GM12878 (cell line): Measurements from ENCODE around the gene OR7G3. TPM values are rescaled to one million over a fixed set of nuclear protein-coding genes. Genes with fewer than 3 reads are reported as not detected.
A peak's percentile ranks its signal among the peaks of the same experiment; 100 is the strongest.

Source experiments
- ASH2L ChIP-seq: fragments of 300-600, 200-600 bp; sonication (generic); IDR thresholded peaks from 2 replicates; pipeline ENCODE4 v1.6.1; 2017; ENCODE audit warnings: low read depth, mild to moderate bottlenecking, borderline replicate concordance
- BACH1 ChIP-seq: fragments of 450-650 bp; IDR thresholded peaks from 2 replicates; pipeline ENCODE4 v1.6.1; 2017; ENCODE audit warnings: mild to moderate bottlenecking, borderline replicate concordance
- BRCA1 ChIP-seq: IDR thresholded peaks from 2 replicates; pipeline ENCODE4 v1.6.1; 2011; ENCODE audit warnings: low read depth, low read length, improper control_type of control experiment
- CHD4 ChIP-seq: fragments of 200-600 bp; sonication (generic); IDR thresholded peaks from 2 replicates; pipeline ENCODE4 v1.6.1; 2016; ENCODE audit warnings: mild to moderate bottlenecking
- FOS ChIP-seq: IDR thresholded peaks from 3 replicates; pipeline ENCODE4 v1.6.1; 2011; ENCODE audit warnings: borderline replicate concordance; ENCODE audit not compliant: insufficient read length; ENCODE audit errors: extremely low read depth
- HDGF ChIP-seq: fragments of 450-650 bp; IDR thresholded peaks from 2 replicates; pipeline ENCODE4 v1.6.1; 2016; ENCODE audit warnings: antibody characterized with exemption
- LARP7 ChIP-seq: fragments of 450-650 bp; IDR thresholded peaks from 2 replicates; pipeline ENCODE4 v1.6.1; 2017; ENCODE audit warnings: mild to moderate bottlenecking
- NFXL1 ChIP-seq: fragments of 450-650 bp; IDR thresholded peaks from 2 replicates; pipeline ENCODE4 v1.6.1; 2017; ENCODE audit warnings: antibody characterized with exemption, mild to moderate bottlenecking, borderline replicate concordance
- NFYB ChIP-seq: IDR thresholded peaks from 2 replicates; pipeline ENCODE4 v1.6.1; 2011; ENCODE audit warnings: low read depth, mild to moderate bottlenecking, low read length, improper control_type of control experiment, moderate library complexity; ENCODE audit not compliant: insufficient read depth
- PML ChIP-seq: IDR thresholded peaks from 2 replicates; pipeline ENCODE4 v1.6.1; 2012; ENCODE audit warnings: low read length, inconsistent platforms
- POU2F2 ChIP-seq: IDR thresholded peaks from 3 replicates; pipeline ENCODE4 v1.6.1; 2011; ENCODE audit warnings: low read depth, mild to moderate bottlenecking, low read length, borderline replicate concordance
- SIN3A ChIP-seq: IDR thresholded peaks from 2 replicates; pipeline ENCODE4 v1.6.1; 2012; ENCODE audit warnings: low read depth, low read length, improper control_type of control experiment
- SMARCA5 ChIP-seq: fragments of 450-650 bp; IDR thresholded peaks from 2 replicates; pipeline ENCODE4 v1.6.1; 2017; ENCODE audit warnings: mild to moderate bottlenecking
- SREBF2 ChIP-seq: IDR thresholded peaks from 2 replicates; pipeline ENCODE4 v1.6.1; 2012; ENCODE audit warnings: mild to moderate bottlenecking, low read length
- ZNF217 ChIP-seq: fragments of 450-650 bp; IDR thresholded peaks from 2 replicates; pipeline ENCODE4 v1.6.1; 2017; ENCODE audit warnings: antibody characterized with exemption, mild to moderate bottlenecking
- polyA plus RNA-seq, 11 experiments: library from polyadenylated mRNA; depleted of rRNA in 4 of 11; unstranded in 6 of 11; stranded (reverse) in 5 of 11; fragments of >200 nt; fragmentation: Nextera tagmentation in 4 of 11; fragmentation: Illumina TruSeq in 1 of 11; extraction: Ambion mirVana in 4 of 11; extraction: Trizol in 1 of 11; gene quantifications; 1 replicate in 1 of 11; 2 replicates in 10 of 11; pipeline versions ENCODE4 v1.2.1 to v1.2.3, GENCODE V29; 2011 to 2016; ENCODE audit warnings: inconsistent platforms in 2 of 11, missing spikeins in 2 of 11, low read depth in 1 of 11
- total RNA-seq, 4 experiments: library from RNA; depleted of rRNA in 3 of 4; stranded (reverse); fragments of >200 nt in 3 of 4; fragmentation: Illumina TruSeq in 1 of 4; extraction: Trizol in 1 of 4; gene quantifications; 2 replicates each; pipeline versions ENCODE4 v1.2.1 to v1.2.3, GENCODE V29; 2013 to 2021
- TF ChIP-seq, protein P1 (sequence below): fragments of 450-650 bp; IDR thresholded peaks from 2 replicates; pipeline ENCODE4 v1.6.1; 2017; ENCODE audit warnings: mild to moderate bottlenecking, low read depth, inconsistent platforms; ENCODE audit not compliant: poor library complexity, severe bottlenecking
- TF ChIP-seq, protein P2 (sequence below): fragments of 450-650 bp; formaldehyde crosslinking; IDR thresholded peaks from 2 replicates; pipeline ENCODE4 v1.4.0; 2020; ENCODE audit warnings: mild to moderate bottlenecking, moderate library complexity
- TF ChIP-seq, protein P3 (sequence below): fragments of 450-650 bp; IDR thresholded peaks from 2 replicates; pipeline ENCODE4 v1.6.1; 2016; ENCODE audit warnings: mild to moderate bottlenecking
- TF ChIP-seq, protein P4 (sequence below): IDR thresholded peaks from 2 replicates; pipeline ENCODE4 v1.6.1; 2012; ENCODE audit warnings: low read depth, low read length, improper control_type of control experiment

OR7G3 gene
- total and polyA plus RNA-seq, 10 of the 15 experiments (the other 5 are each of a cell fraction or from before 2014, with no cell fraction given), result not detected

DNA sequence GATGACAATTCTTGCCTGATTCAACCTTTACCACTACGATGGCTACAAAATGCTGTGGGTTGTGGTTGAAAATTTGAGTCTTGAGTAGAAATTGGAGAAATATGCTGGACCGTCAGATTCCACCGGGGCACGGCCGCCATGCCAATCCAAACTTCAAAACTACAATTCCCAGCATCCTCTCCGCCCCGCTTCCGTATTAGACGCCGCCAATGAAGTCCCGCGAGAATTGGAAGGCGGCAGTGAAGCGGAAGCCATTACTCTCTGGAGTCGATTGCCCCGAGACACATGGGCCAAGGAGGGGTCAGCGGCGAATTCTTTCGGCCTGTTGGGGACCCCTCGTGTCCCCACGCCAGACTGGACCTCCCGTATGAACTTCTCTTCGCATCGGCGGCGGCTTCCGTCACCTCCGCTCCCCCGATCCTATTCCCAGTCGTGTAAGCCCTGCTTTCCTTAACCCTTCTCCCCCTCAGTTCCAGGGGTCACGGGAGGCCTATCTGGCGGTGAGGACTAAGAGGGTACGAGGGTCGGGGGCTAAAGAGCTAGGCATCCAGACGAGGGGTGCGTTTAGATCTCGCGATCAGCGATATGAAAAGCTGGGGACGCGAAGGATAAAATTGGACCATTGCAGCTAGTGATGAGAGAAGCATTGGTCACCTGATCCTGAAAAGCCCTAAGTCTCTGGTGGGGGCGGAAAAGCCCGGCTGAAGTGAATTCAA is 13.6 kb upstream of the OR7G3 start, which contains the start of gene ZNF317 (continued):
- TF ChIP-seq, protein P1, sequence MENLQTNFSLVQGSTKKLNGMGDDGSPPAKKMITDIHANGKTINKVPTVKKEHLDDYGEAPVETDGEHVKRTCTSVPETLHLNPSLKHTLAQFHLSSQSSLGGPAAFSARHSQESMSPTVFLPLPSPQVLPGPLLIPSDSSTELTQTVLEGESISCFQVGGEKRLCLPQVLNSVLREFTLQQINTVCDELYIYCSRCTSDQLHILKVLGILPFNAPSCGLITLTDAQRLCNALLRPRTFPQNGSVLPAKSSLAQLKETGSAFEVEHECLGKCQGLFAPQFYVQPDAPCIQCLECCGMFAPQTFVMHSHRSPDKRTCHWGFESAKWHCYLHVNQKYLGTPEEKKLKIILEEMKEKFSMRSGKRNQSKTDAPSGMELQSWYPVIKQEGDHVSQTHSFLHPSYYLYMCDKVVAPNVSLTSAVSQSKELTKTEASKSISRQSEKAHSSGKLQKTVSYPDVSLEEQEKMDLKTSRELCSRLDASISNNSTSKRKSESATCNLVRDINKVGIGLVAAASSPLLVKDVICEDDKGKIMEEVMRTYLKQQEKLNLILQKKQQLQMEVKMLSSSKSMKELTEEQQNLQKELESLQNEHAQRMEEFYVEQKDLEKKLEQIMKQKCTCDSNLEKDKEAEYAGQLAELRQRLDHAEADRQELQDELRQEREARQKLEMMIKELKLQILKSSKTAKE, result no peak
- TF ChIP-seq, protein P2, sequence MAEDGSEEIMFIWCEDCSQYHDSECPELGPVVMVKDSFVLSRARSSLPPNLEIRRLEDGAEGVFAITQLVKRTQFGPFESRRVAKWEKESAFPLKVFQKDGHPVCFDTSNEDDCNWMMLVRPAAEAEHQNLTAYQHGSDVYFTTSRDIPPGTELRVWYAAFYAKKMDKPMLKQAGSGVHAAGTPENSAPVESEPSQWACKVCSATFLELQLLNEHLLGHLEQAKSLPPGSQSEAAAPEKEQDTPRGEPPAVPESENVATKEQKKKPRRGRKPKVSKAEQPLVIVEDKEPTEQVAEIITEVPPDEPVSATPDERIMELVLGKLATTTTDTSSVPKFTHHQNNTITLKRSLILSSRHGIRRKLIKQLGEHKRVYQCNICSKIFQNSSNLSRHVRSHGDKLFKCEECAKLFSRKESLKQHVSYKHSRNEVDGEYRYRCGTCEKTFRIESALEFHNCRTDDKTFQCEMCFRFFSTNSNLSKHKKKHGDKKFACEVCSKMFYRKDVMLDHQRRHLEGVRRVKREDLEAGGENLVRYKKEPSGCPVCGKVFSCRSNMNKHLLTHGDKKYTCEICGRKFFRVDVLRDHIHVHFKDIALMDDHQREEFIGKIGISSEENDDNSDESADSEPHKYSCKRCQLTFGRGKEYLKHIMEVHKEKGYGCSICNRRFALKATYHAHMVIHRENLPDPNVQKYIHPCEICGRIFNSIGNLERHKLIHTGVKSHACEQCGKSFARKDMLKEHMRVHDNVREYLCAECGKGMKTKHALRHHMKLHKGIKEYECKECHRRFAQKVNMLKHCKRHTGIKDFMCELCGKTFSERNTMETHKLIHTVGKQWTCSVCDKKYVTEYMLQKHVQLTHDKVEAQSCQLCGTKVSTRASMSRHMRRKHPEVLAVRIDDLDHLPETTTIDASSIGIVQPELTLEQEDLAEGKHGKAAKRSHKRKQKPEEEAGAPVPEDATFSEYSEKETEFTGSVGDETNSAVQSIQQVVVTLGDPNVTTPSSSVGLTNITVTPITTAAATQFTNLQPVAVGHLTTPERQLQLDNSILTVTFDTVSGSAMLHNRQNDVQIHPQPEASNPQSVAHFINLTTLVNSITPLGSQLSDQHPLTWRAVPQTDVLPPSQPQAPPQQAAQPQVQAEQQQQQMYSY (CRISPR knock-in tag), result no peak
- 0 out of 3 replicates have a peak, but pooled peaks have one; percentile 51 for TF ChIP-seq POU2F2
- TF ChIP-seq NFXL1, result no peak
- TF ChIP-seq NFYB, result no peak
- no peak for TF ChIP-seq FOS
- no peak for TF ChIP-seq SREBF2
- TF ChIP-seq ASH2L, result peak; percentile 75; the same call in 1 of the 2 replicates
- TF ChIP-seq PML, result peak; percentile 91
- TF ChIP-seq CHD4, result no peak
- TF ChIP-seq SIN3A, result no peak; the same call in 1 of the 2 replicates
- no peak for TF ChIP-seq ZNF217
- no peak; the same call in 1 of the 2 replicates for TF ChIP-seq HDGF
- TF ChIP-seq, protein P3, sequence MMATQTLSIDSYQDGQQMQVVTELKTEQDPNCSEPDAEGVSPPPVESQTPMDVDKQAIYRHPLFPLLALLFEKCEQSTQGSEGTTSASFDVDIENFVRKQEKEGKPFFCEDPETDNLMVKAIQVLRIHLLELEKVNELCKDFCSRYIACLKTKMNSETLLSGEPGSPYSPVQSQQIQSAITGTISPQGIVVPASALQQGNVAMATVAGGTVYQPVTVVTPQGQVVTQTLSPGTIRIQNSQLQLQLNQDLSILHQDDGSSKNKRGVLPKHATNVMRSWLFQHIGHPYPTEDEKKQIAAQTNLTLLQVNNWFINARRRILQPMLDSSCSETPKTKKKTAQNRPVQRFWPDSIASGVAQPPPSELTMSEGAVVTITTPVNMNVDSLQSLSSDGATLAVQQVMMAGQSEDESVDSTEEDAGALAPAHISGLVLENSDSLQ, result peak; percentile 77
- no peak; the same call in 1 of the 2 replicates for TF ChIP-seq LARP7
- TF ChIP-seq SMARCA5, result no peak
- peak; percentile 89 for TF ChIP-seq BRCA1
- TF ChIP-seq, protein P4, sequence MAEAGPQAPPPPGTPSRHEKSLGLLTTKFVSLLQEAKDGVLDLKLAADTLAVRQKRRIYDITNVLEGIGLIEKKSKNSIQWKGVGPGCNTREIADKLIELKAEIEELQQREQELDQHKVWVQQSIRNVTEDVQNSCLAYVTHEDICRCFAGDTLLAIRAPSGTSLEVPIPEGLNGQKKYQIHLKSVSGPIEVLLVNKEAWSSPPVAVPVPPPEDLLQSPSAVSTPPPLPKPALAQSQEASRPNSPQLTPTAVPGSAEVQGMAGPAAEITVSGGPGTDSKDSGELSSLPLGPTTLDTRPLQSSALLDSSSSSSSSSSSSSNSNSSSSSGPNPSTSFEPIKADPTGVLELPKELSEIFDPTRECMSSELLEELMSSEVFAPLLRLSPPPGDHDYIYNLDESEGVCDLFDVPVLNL, result no peak
- peak; percentile 24; the same call in 1 of the 2 replicates for TF ChIP-seq BACH1
